ENCODE results near the gene PLCB1. TPM values are rescaled to one million over a fixed set of nuclear protein-coding genes. Genes with fewer than 3 reads are reported as not detected.
A peak's percentile ranks its signal among the peaks of the same experiment; 100 is the strongest.

PLCB1 gene
- total RNA-seq: 12.4 and 20.5 TPM in 2 replicates
- polyA plus RNA-seq: 6.7 and 7.2 TPM in 2 replicates

- Histone ChIP-seq H3K27me3 (peaks cover 14% of the 10 kb centered on the region), H2AFZ (peak within 1 kb of the TSS; percentile 85), H3K9me3 (ENCODE audit: low read depth) (no peaks in the 10 kb centered on the region), H3K79me2 (no peaks in the 10 kb centered on the region), H3K36me3 (replicated peaks; ENCODE audit: insufficient read depth, low read depth) (no peaks in the 10 kb centered on the region), H3K9me2 (replicated peaks; ENCODE audit: insufficient read depth) (no peaks in the 10 kb centered on the region), H3K4me1 (ENCODE audit: insufficient read depth) (no peaks in the 10 kb centered on the region), H3K4me3 (peak within 1 kb of the TSS; percentile 95), H3K27ac (peak within 1 kb of the TSS; percentile 18), H4K20me1 (ENCODE audit: insufficient read depth, poor library complexity, severe bottlenecking) (no peaks in the 10 kb centered on the region), H3K4me2 (peak within 1 kb of the TSS; percentile 89)
- TF ChIP-seq EZH2 (IDR thresholded peaks at IDR 0.05; ENCODE audit: borderline replicate concordance): no peak
- peak; percentile 97 for TF ChIP-seq CTCF (IDR thresholded peaks at IDR 0.05; ENCODE audit: poor library complexity)
- DNase-seq (ENCODE audit: low spot score): peak; percentile 92
- 3% methylated on average over 30 of the region's 65 CpGs for WGBS (ENCODE audit: low lambda C conversion rate, missing lambda C conversion rate)
These were observed at the start of gene PLCB1 for GRCh38 chr20:8131598-8132483. PLCB1 (plus strand) TSS chr20:8132266; CDS start chr20:8132652, 386 bp downstream.

GRCh38 chr20:8082989-8083388 lies 49.1 kb upstream of the PLCB1 start:
- Histone ChIP-seq H3K27me3 (no peaks in the 10 kb centered on the region), H3K36me3 (replicated peaks; ENCODE audit: insufficient read depth, low read depth) (no peaks in the 10 kb centered on the region), H3K9me2 (replicated peaks; ENCODE audit: insufficient read depth) (no peaks in the 10 kb centered on the region), H2AFZ (no peak overlapping the region), H3K4me3 (no peak overlapping the region), H3K9me3 (ENCODE audit: low read depth) (no peaks in the 10 kb centered on the region), H4K20me1 (ENCODE audit: insufficient read depth, poor library complexity, severe bottlenecking) (no peaks in the 10 kb centered on the region), H3K4me2 (no peak overlapping the region), H3K4me1 (ENCODE audit: insufficient read depth) (peaks cover 4% of the 10 kb centered on the region), H3K27ac (no peak overlapping the region), H3K79me2 (no peaks in the 10 kb centered on the region)
- no peak for TF ChIP-seq EZH2phosphoT487 (IDR thresholded peaks at IDR 0.05; ENCODE audit: low read depth, severe bottlenecking, unreplicated experiment)
- TF ChIP-seq CTCF (IDR thresholded peaks at IDR 0.05; ENCODE audit: poor library complexity): no peak
- TF ChIP-seq EZH2 (IDR thresholded peaks at IDR 0.05; ENCODE audit: borderline replicate concordance): no peak
- peak; percentile 20 for DNase-seq (ENCODE audit: low spot score)

GRCh38 chr20:8089668-8090067 lies 42.4 kb upstream of the PLCB1 start:
- no peaks in the 10 kb centered on the region for H3K36me3 ChIP-seq (replicated peaks; ENCODE audit: insufficient read depth, low read depth)
- H3K4me2 ChIP-seq: no peak overlapping the region
- TF ChIP-seq EZH2phosphoT487 (IDR thresholded peaks at IDR 0.05; ENCODE audit: low read depth, severe bottlenecking, unreplicated experiment) (no peak), CTCF (IDR thresholded peaks at IDR 0.05; ENCODE audit: poor library complexity) (no peak), EZH2 (IDR thresholded peaks at IDR 0.05; ENCODE audit: borderline replicate concordance) (no peak)
- no peaks in the 10 kb centered on the region for H3K27me3 ChIP-seq
- H4K20me1 ChIP-seq (ENCODE audit: insufficient read depth, poor library complexity, severe bottlenecking): no peaks in the 10 kb centered on the region
- H3K79me2 ChIP-seq: no peaks in the 10 kb centered on the region
- WGBS (ENCODE audit: low lambda C conversion rate, missing lambda C conversion rate): 55% methylated on average over 5 of the region's 5 CpGs
- no peak overlapping the region for H2AFZ ChIP-seq
- H3K9me2 ChIP-seq (replicated peaks; ENCODE audit: insufficient read depth): no peaks in the 10 kb centered on the region
- H3K4me1 ChIP-seq (ENCODE audit: insufficient read depth): peaks cover 10% of the 10 kb centered on the region
- peak; percentile 12 for DNase-seq (ENCODE audit: low spot score)
- no peaks in the 10 kb centered on the region for H3K9me3 ChIP-seq (ENCODE audit: low read depth)
- H3K27ac ChIP-seq: no peak overlapping the region
- H3K4me3 ChIP-seq: no peak overlapping the region

Data from hepatocyte (in vitro differentiated cells).